H1 (cell line): ENCODE results near the gene CDH22.

Experiments used
- CBX8 ChIP-seq: fragments of 300-800, 300-1000 bp; sonication (generic); IDR thresholded peaks from 2 replicates; pipeline ENCODE4 v1.7.1; 2016; ENCODE audit warnings: low read depth, low read length, borderline replicate concordance
- CTCF ChIP-seq, 3 experiments: IDR thresholded peaks; 1 replicate in 2 of 3; 2 replicates in 1 of 3; pipeline versions ENCODE4 v1.5.1 to v1.6.1; 2011; ENCODE audit warnings: low read length in 3 of 3, mild to moderate bottlenecking in 3 of 3, inconsistent platforms in 2 of 3, low read depth in 1 of 3, moderate library complexity in 1 of 3; ENCODE audit not compliant: insufficient read depth in 1 of 3; ENCODE audit errors: control extremely low read depth in 1 of 3
- EP300 ChIP-seq, 2 experiments: IDR thresholded peaks; 1 replicate in 1 of 2; 2 replicates in 1 of 2; pipeline ENCODE4 v1.6.1; 2011 to 2012; ENCODE audit warnings: low read depth in 2 of 2, low read length in 2 of 2, mild to moderate bottlenecking in 2 of 2, borderline replicate concordance in 1 of 2, inconsistent platforms in 1 of 2, moderate library complexity in 1 of 2
- EZH2 ChIP-seq: fragments of 200-600 bp; sonication (generic); IDR thresholded peaks from 2 replicates; pipeline ENCODE4 v1.7.1; 2012; ENCODE audit warnings: low read depth, mild to moderate bottlenecking, moderate library complexity, low read length, inconsistent platforms; ENCODE audit not compliant: severe bottlenecking
- HDAC2 ChIP-seq, 2 experiments: fragments of 300-600 bp in 1 of 2; sonication (generic) in 1 of 2; IDR thresholded peaks; 2 replicates each; pipeline ENCODE4 v1.6.1; 2011 to 2012; ENCODE audit warnings: low read depth in 2 of 2, low read length in 2 of 2, mild to moderate bottlenecking in 2 of 2, moderate library complexity in 2 of 2, borderline replicate concordance in 1 of 2, inconsistent platforms in 1 of 2
- KDM5A ChIP-seq: fragments of 200-600 bp; IDR thresholded peaks from 2 replicates; pipeline ENCODE4 v1.7.1; 2012; ENCODE audit warnings: mild to moderate bottlenecking, low read length, inconsistent platforms, mixed read lengths
- POLR2AphosphoS5 ChIP-seq: IDR thresholded peaks from 2 replicates; pipeline ENCODE4 v1.6.1; 2011; ENCODE audit warnings: low read depth, low read length
- RBBP5 ChIP-seq: IDR thresholded peaks from 2 replicates; pipeline ENCODE4 v1.7.1; 2012; ENCODE audit warnings: low read depth, mild to moderate bottlenecking, inconsistent platforms, low read length, moderate library complexity, borderline replicate concordance
- RFX5 ChIP-seq: IDR thresholded peaks from 2 replicates; pipeline ENCODE4 v1.6.1; 2011; ENCODE audit warnings: low read depth, low read length, improper control_type of control experiment, borderline replicate concordance
- SIN3A ChIP-seq, 2 experiments: IDR thresholded peaks in 1 of 2; conservative IDR thresholded peaks in 1 of 2; 2 replicates each; pipeline ENCODE4 v1.6.1; 2011 to 2012; ENCODE audit warnings: low read length in 2 of 2, improper control_type of control experiment in 1 of 2, low read depth in 1 of 2, mild to moderate bottlenecking in 1 of 2
- SP1 ChIP-seq: IDR thresholded peaks from 2 replicates; pipeline ENCODE4 v1.6.1; 2011; ENCODE audit warnings: low read depth, low read length
- TF ChIP-seq, protein P1 (sequence below): IDR thresholded peaks from 2 replicates; pipeline ENCODE4 v1.6.1; 2012; ENCODE audit warnings: inconsistent platforms

DNA sequence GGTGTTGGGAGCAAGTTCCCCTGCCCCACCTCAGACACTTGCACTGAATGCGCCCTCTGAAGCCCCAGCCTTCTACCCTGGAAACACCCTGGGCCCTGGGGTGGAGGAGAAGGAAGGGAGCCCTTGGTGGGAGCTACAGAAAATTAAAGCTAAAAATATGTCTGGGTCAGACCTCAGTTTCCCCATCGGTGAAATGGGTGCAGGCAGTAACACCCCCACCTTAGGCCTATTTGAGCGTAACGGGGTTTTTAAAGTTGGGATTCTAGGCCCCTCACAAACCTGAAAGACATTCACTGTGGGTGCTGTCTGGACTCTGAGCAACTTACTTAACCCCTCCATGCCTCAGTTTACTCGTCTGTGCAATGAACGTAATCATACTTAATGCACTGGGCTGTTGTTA lies 19.3 kb upstream of the CDH22 start:
- no peak for TF ChIP-seq CTCF (IDR thresholded peaks at IDR 0.05; ENCODE audit: control extremely low read depth in 1 of 3, insufficient read depth in 1 of 3, low read depth in 1 of 3, low read length in 3 of 3)
- no peak for TF ChIP-seq RFX5
- no peak for TF ChIP-seq CBX8
- TF ChIP-seq RBBP5 = no peak
- TF ChIP-seq KDM5A = no peak
- TF ChIP-seq SIN3A (conservative IDR thresholded peaks at IDR 0.05 in 1 of 2, IDR thresholded peaks at IDR 0.05 in 1 of 2; ENCODE audit: low read depth in 1 of 2, low read length in 2 of 2) = no peak
- TF ChIP-seq, protein P1, sequence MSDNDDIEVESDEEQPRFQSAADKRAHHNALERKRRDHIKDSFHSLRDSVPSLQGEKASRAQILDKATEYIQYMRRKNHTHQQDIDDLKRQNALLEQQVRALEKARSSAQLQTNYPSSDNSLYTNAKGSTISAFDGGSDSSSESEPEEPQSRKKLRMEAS = no peak
- no peak for TF ChIP-seq EZH2
- TF ChIP-seq SP1 = no peak
- no peak for TF ChIP-seq EP300 (IDR thresholded peaks at IDR 0.05; ENCODE audit: borderline replicate concordance in 1 of 2, low read depth in 2 of 2, low read length in 2 of 2)
- TF ChIP-seq POLR2AphosphoS5 = no peak
- TF ChIP-seq HDAC2 (IDR thresholded peaks at IDR 0.05; ENCODE audit: borderline replicate concordance in 1 of 2, low read depth in 2 of 2, low read length in 2 of 2) = no peak
